ENCODE data around the gene TSR3. TPM values are rescaled to one million over a fixed set of nuclear protein-coding genes. Genes with fewer than 3 reads are reported as not detected.

TSR3 gene
- total RNA-seq, 1 donor from 2014 or later, result 123 TPM

- no peak overlapping the region for H3K4me3 ChIP-seq (ENCODE audit: low read depth, low read length)
- TF ChIP-seq CTCF (conservative IDR thresholded peaks at IDR 0.05; ENCODE audit: low read depth, low read length), result no peak
- DNase-seq (ENCODE audit: low read depth), result no peak
These were observed 16.0 kb upstream of the TSR3 start for GRCh38 chr16:1367486-1368174.

- no peak for DNase-seq (ENCODE audit: low read depth)
- TF ChIP-seq CTCF (conservative IDR thresholded peaks at IDR 0.05; ENCODE audit: low read depth, low read length), result no peak
These were observed 15.1 kb upstream of the TSR3 start for GRCh38 chr16:1366712-1367299.

GRCh38 chr16:1366060-1366711 is 14.5 kb upstream of the TSR3 start:
- H3K4me3 ChIP-seq (ENCODE audit: low read depth, low read length), result no peak overlapping the region
- DNase-seq (ENCODE audit: low read depth), result no peak
- no peak for TF ChIP-seq CTCF (conservative IDR thresholded peaks at IDR 0.05; ENCODE audit: low read depth, low read length)

More at GRCh38 chr16:1366712-1367299, 15.1 kb upstream of the TSR3 start:
- H3K4me3 ChIP-seq (ENCODE audit: low read depth, low read length), result no peak overlapping the region

- no peak for TF ChIP-seq CTCF (conservative IDR thresholded peaks at IDR 0.05; ENCODE audit: low read depth, low read length)
- DNase-seq (ENCODE audit: low read depth), result no peak
- H3K4me3 ChIP-seq (ENCODE audit: low read depth, low read length), result no peak overlapping the region
These were observed 12.8 kb upstream of the TSR3 start for GRCh38 chr16:1364510-1364909.

- DNase-seq (ENCODE audit: low read depth), result no peak
- TF ChIP-seq CTCF (conservative IDR thresholded peaks at IDR 0.05; ENCODE audit: low read depth, low read length), result peak; percentile 72
- H3K4me3 ChIP-seq (ENCODE audit: low read depth, low read length), result no peak overlapping the region
These were observed 11.9 kb upstream of the TSR3 start for GRCh38 chr16:1363501-1364041.

- no peak overlapping the region for H3K4me3 ChIP-seq (ENCODE audit: low read depth, low read length)
- DNase-seq (ENCODE audit: low read depth), result no peak
- TF ChIP-seq CTCF (conservative IDR thresholded peaks at IDR 0.05; ENCODE audit: low read depth, low read length), result no peak
These were observed 11.1 kb upstream of the TSR3 start for GRCh38 chr16:1362807-1363206.

Measured in epithelial cell of proximal tubule (primary cell).